Measurements from ENCODE around the gene TDRKH. TPM values are rescaled to one million over a fixed set of nuclear protein-coding genes. Genes with fewer than 3 reads are reported as not detected.

Gene TDRKH
- total RNA-seq, 4 donors from 2014 or later: 4.0 to 8.7 (median 6.1) TPM

DNA sequence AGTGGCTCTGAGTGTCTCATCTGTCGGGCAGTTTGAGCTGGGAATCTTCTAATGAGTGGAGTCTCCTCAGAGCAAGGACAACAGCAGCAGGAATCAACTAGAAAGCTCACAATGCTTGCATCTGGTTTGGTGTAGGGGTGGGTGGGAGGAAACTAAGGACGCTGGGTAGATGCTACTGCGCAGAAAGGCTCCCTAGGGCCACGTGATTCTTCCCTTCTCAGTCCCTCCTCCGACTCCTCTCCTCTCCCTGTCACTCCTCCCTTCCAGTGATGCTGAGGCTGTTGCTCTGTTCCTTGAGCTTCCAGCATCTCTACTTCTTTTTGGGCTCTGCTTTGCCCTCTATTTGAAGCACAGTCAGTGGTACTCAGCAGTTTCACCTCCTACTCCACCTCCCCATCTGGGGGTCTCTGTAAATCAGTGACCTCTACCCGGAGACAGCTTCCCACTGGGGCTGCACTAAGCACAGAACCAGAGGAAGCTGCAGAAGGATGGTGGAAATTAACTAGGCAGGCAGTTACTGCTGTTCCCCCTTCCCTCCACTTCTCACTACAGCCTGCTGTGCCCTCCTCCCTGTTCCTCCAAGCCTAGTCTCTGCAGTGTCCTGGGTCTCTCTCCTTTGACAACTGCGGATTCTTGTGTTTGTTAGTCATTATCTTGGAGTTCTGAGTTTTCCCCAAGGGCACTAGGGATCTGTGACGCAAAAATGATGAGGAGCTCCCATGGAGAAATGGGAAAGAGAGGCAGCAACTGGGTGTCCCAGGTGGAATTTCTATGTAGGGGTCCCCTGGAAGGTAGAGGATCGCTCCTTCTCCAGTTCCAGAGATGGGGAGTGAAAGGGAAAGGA lies 9.1 kb upstream of the TDRKH start:
- Histone ChIP-seq H3K27ac (replicated peaks in 1 of 4) (no peak overlapping the region), H3K4me1 (no peaks in the 10 kb centered on the region), H3K27me3 (peaks cover 0 to 44% (median 0%) of the 10 kb centered on the region in 4 donors), H3K9me3 (no peaks in the 10 kb centered on the region), H3K4me3 (no peak overlapping the region), H3K36me3 (peaks cover 0 to 4% (median 0%) of the 10 kb centered on the region in 4 donors)
- no peak for DNase-seq (ENCODE audit: extremely low spot score)
- WGBS: 60% methylated on average over 9 of the region's 9 CpGs
- TF ChIP-seq EP300 (IDR thresholded peaks at IDR 0.05): no peak
- no peak for TF ChIP-seq POLR2AphosphoS5 (IDR thresholded peaks at IDR 0.05)
- no peak for TF ChIP-seq POLR2A (IDR thresholded peaks at IDR 0.05; ENCODE audit: low read depth)
- TF ChIP-seq, protein P1, sequence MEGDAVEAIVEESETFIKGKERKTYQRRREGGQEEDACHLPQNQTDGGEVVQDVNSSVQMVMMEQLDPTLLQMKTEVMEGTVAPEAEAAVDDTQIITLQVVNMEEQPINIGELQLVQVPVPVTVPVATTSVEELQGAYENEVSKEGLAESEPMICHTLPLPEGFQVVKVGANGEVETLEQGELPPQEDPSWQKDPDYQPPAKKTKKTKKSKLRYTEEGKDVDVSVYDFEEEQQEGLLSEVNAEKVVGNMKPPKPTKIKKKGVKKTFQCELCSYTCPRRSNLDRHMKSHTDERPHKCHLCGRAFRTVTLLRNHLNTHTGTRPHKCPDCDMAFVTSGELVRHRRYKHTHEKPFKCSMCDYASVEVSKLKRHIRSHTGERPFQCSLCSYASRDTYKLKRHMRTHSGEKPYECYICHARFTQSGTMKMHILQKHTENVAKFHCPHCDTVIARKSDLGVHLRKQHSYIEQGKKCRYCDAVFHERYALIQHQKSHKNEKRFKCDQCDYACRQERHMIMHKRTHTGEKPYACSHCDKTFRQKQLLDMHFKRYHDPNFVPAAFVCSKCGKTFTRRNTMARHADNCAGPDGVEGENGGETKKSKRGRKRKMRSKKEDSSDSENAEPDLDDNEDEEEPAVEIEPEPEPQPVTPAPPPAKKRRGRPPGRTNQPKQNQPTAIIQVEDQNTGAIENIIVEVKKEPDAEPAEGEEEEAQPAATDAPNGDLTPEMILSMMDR (IDR thresholded peaks at IDR 0.05): no peak
- intact Hi-C loops (cut with DNase I): no loop called here

DNA sequence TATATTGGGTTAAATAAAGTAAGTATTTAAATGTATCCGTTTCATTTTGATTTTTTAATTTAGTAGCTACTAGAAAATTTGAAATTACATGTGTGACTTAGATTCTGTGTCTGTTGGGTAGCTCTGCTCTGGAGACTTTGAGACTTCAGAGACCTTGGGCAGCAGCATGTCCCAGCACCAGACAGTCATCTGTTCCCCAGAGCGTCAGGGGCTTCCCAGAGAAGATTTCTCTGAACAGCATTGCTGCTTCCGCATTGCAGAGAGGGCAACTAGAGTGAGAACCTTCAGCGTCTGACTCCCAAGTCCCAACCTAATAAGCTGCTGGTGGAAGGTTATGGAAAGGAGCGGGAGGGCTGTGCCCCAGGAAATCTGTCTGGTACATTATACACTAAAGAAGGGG lies 8.3 kb upstream of the TDRKH start:
- 86% methylated on average over 5 of the region's 5 CpGs for WGBS
- Histone ChIP-seq H3K27me3 (peaks cover 0 to 43% (median 0%) of the 10 kb centered on the region in 4 donors), H3K36me3 (peaks cover 0 to 4% (median 2%) of the 10 kb centered on the region in 4 donors), H3K4me1 (no peaks in the 10 kb centered on the region), H3K9me3 (no peaks in the 10 kb centered on the region), H3K27ac (replicated peaks in 1 of 4) (no peak overlapping the region), H3K4me3 (no peak overlapping the region)
- no peak for DNase-seq (ENCODE audit: extremely low spot score)
- intact Hi-C loops (cut with DNase I): no loop called here
- TF ChIP-seq POLR2AphosphoS5 (IDR thresholded peaks at IDR 0.05): no peak

DNA sequence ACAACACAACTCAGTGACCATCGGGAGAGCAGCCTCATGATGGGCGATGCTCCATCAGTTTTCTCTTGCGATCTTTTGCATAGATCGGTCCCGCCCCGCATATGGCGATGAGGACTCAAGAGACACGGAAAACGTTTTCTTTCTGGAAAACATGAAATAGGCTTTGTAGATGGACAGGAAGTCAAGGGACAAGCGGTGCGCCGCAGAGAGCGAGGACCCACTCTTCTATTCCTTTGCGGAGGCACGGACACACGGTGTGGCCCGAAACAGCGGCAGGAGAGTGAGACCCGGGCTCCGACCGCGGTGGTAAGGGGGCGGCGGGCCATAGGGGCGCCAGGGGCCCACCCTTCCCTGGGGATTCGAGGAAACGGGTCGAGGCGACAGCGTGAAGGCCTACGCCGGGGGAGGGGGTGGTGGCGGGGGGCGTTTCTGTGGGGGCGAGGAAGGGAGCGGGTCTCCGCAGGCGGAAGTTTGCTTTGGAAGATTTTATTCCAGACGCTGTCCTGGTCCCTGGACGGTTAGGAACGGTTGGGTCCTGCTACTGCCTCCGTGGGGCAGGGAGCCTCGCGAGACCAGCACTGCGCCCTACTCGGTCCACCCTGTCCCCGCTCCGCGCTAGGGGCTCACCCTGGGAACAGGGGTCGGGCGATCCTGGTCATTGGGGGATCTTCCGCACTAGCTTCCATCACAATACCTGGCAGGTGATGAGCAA lies 796 bp upstream of the TDRKH start:
- 2% methylated on average over 11 of the region's 52 CpGs for WGBS
- peak overlapping the region; percentile 68 to 83 (median 72) for H3K4me3 ChIP-seq
- no peak for DNase-seq (ENCODE audit: extremely low spot score)
- intact Hi-C loops (cut with DNase I): loop anchor here (2.0 kb wide), 1 partner anchor 26 kb away; no protein-coding TSS in a partner anchor
- no peaks in the 10 kb centered on the region for H3K9me3 ChIP-seq
- H3K36me3 ChIP-seq: peaks cover 0 to 4% (median 2%) of the 10 kb centered on the region in 4 donors
- TF ChIP-seq POLR2A (IDR thresholded peaks at IDR 0.05; ENCODE audit: low read depth) (no peak), EP300 (IDR thresholded peaks at IDR 0.05) (no peak), POLR2AphosphoS5 (IDR thresholded peaks at IDR 0.05) (no peak)
- TF ChIP-seq, protein P1 (IDR thresholded peaks at IDR 0.05): no peak
- no peaks in the 10 kb centered on the region for H3K27me3 ChIP-seq
- peaks cover 0 to 22% (median 16%) of the 10 kb centered on the region in 4 donors for H3K4me1 ChIP-seq
- peak overlapping the region; percentile 55 to 77 (median 70) for H3K27ac ChIP-seq (replicated peaks in 1 of 4)

DNA sequence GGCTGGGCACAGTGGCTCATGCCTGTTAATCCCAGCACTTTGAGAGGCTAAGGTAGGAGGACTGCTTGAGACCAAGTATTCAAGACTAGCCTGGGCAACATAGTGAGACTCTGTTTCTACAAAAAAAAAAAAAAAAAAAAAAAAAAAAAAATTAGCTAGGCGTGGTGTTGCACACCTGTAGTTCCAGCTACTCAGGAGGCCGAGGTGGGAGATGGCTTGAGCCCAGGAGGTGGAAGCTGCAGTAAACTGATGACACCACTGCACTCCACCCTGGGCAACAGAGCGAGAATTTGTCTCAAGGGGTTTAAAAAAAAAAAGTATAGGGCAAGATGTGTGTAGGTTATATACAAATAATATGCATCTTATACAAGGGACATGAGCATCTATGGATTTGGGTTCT lies 2.6 kb downstream of the TDRKH start:
- peaks cover 0 to 22% (median 16%) of the 10 kb centered on the region in 4 donors for H3K4me1 ChIP-seq

More for the DNA sequence above, 2.6 kb downstream of the TDRKH start:
- Histone ChIP-seq H3K36me3 (peaks cover 0 to 1% (median 0%) of the 10 kb centered on the region in 4 donors), H3K27ac (replicated peaks in 1 of 4) (no peak overlapping the region), H3K9me3 (no peaks in the 10 kb centered on the region), H3K4me3 (no peak overlapping the region), H3K27me3 (no peaks in the 10 kb centered on the region)
- DNase-seq (ENCODE audit: extremely low spot score): no peak
- 91% methylated on average over 3 of the region's 3 CpGs for WGBS
- no peak for TF ChIP-seq POLR2AphosphoS5 (IDR thresholded peaks at IDR 0.05)
- TF ChIP-seq, protein P1 (IDR thresholded peaks at IDR 0.05): no peak
- no peak for TF ChIP-seq EP300 (IDR thresholded peaks at IDR 0.05)
- no peak for TF ChIP-seq POLR2A (IDR thresholded peaks at IDR 0.05; ENCODE audit: low read depth)
- intact Hi-C loops (cut with DNase I): no loop called here

Measured in esophagus muscularis mucosa (tissue), 4 donors.